ENCODE data around the gene CNPY4.

DNA sequence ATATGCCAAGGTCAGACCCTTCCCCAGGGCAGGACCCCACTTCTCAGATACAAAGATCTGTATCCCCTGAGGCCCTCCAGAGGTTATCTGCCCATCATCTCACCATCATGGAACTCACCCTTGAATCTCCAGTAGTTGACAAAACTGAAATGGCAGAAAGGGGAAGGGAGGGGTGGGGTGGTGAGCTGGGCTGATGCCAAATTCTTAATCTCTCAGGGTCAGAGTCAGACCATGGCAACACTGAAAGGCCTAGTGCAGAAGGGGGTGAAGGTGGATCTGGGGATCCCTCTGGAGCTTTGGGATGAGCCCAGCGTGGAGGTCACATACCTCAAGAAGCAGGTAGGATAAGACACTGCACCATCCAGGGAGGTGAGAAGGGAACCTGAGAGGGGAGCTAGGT lies 3.1 kb downstream of the CNPY4 start:
- TF ChIP-seq, protein P1, sequence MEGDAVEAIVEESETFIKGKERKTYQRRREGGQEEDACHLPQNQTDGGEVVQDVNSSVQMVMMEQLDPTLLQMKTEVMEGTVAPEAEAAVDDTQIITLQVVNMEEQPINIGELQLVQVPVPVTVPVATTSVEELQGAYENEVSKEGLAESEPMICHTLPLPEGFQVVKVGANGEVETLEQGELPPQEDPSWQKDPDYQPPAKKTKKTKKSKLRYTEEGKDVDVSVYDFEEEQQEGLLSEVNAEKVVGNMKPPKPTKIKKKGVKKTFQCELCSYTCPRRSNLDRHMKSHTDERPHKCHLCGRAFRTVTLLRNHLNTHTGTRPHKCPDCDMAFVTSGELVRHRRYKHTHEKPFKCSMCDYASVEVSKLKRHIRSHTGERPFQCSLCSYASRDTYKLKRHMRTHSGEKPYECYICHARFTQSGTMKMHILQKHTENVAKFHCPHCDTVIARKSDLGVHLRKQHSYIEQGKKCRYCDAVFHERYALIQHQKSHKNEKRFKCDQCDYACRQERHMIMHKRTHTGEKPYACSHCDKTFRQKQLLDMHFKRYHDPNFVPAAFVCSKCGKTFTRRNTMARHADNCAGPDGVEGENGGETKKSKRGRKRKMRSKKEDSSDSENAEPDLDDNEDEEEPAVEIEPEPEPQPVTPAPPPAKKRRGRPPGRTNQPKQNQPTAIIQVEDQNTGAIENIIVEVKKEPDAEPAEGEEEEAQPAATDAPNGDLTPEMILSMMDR (IDR thresholded peaks at IDR 0.05) = no peak
- TF ChIP-seq POLR2A (IDR thresholded peaks at IDR 0.05) = no peak
